RWPE1 (cell line): ENCODE data around the gene PCDHGB7.
"Not testable (repeated sequence)": the region's sequence is repeated elsewhere in the genome, so short reads cannot be mapped to it uniquely, and the experiment has no call there.

Source experiments
- CTCF ChIA-PET: fragments of 350-600 bp; sonication (Branson Sonifier 250); formaldehyde crosslinking; extraction: SDS; loops from one replicate; lab custom pipeline; 2021; lab: Yijun Ruan, JAX
- POLR2A ChIA-PET: fragments of 400-600 bp; formaldehyde crosslinking; extraction: SDS; loops from one replicate; lab custom pipeline; 2020; ENCODE audit warnings: antibody characterized with exemption; ENCODE audit not compliant: low non-redundant PET; lab: Yijun Ruan, JAX
- DNase-seq: peaks from one replicate; pipeline ENCODE4 v3.0.0; 2012; ENCODE audit warnings: low spot score
- H3K27ac ChIP-seq: fragments of 450-650 bp; 2 replicates; pipeline ENCODE4 v1.5.1; 2017
- CTCF ChIP-seq: fragments of 450-650 bp; conservative IDR thresholded peaks from 2 replicates; pipeline ENCODE4 v1.5.1; 2017; ENCODE audit warnings: low read depth, mild to moderate bottlenecking

The PCDHGB7 gene

GRCh38 chr5:141389153-141390042 is 28.1 kb upstream of the PCDHGB7 start:
- no peak overlapping the region for H3K27ac ChIP-seq
- DNase-seq = no peak
- TF ChIP-seq CTCF = no peak
- CTCF ChIA-PET = no interaction called here
- POLR2A ChIA-PET = no interaction called here

GRCh38 chr5:141392429-141393198 is 24.9 kb upstream of the PCDHGB7 start, which contains the start of gene PCDHGA8:
Gene PCDHGA8, plus strand, starts transcription at chr5:141392633. Its CDS starts 181 bp downstream, at chr5:141392814.
- 0 out of 2 replicates have a peak, but pooled peaks have one; percentile 1 for TF ChIP-seq CTCF
- H3K27ac ChIP-seq = no peak within 1 kb of the TSS
- CTCF ChIA-PET = interaction anchor here (0.6 to 1.2 kb wide), 2 partner anchors 15 to 1947 kb away, joined by 3 read pairs; partner anchors contain the start of gene PCDHGB6
- DNase-seq = no peak
- POLR2A ChIA-PET = no interaction called here

- ChIA-PET CTCF (interaction anchor here (0.6 to 1.2 kb wide), 2 partner anchors 15 to 1946 kb away, joined by 3 read pairs; partner anchors contain the start of gene PCDHGB6), POLR2A (no interaction called here)
- no peak for TF ChIP-seq CTCF
- DNase-seq = no peak
- no peak overlapping the region for H3K27ac ChIP-seq
These were observed 24.2 kb upstream of the PCDHGB7 start for GRCh38 chr5:141393267-141393666.

DNA sequence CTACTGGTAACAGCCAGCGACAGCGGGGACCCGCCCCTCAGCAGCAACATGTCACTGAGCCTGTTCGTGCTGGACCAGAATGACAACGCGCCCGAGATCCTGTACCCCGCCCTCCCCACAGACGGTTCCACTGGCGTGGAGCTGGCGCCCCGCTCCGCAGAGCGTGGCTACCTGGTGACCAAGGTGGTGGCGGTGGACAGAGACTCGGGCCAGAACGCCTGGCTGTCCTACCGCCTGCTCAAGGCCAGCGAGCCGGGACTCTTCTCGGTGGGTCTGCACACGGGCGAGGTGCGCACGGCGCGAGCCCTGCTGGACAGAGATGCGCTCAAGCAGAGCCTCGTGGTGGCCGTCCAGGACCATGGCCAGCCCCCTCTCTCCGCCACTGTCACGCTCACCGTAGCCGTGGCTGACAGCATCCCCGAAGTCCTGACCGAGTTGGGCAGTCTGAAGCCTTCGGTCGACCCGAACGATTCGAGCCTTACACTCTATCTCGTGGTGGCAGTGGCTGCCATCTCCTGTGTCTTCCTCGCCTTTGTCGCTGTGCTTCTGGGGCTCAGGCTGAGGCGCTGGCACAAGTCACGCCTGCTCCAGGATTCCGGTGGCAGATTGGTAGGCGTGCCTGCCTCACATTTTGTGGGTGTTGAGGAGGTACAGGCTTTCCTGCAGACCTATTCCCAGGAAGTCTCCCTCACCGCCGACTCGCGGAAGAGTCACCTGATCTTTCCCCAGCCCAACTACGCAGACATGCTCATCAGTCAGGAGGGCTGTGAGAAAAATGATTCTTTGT is 22.9 kb upstream of the PCDHGB7 start:
- DNase-seq, H3K27ac ChIP-seq, POLR2A ChIA-PET: not testable (repeated sequence)
- CTCF ChIA-PET = interaction anchor here (0.8 to 1.7 kb wide), 3 partner anchors 21 to 82 kb away, joined by 3 to 8 read pairs (median 4); partner anchors contain the start of genes PCDHGA1 and PCDHGA6

DNA sequence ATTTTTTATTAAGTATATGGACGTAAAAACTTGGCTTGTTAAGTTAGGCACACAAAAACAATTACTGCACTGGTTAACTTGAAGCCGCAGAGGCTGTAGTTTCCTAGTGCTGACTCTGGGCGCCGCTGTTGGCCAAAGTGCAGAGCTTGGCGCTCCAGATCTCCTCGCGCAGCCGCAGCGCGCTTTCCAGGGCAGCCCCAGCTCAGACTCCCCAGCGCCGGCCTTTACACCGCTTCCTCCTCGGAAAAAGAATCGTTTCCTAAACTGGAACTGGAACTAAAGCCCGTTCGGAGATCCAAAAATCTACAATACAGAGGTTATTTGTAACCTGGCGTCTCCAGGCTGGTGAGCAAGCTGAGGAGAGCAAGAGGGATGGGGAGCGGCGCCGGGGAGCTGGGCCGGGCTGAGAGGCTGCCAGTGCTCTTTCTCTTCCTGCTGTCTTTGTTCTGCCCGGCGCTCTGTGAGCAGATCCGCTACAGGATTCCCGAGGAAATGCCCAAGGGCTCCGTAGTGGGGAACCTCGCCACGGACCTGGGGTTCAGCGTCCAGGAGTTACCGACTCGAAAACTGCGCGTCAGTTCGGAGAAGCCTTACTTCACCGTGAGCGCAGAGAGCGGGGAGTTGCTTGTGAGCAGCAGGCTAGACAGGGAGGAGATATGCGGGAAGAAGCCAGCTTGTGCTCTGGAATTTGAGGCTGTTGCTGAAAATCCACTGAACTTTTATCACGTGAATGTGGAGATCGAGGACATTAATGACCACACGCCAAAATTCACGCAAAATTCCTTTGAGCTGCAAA is 19.5 kb upstream of the PCDHGB7 start, which contains the start of gene PCDHGB5:
PCDHGB5 (plus strand) TSS at position 192 of the 796 bp plus-strand sequence; CDS start at position 373, 181 bp downstream.
- TF ChIP-seq CTCF = peak; percentile 77
- 0 out of 2 replicates have a peak within 1 kb of the TSS, but pooled peaks have one; percentile 20 for H3K27ac ChIP-seq
- CTCF ChIA-PET = interaction anchor here (0.6 to 2.2 kb wide), 10 partner anchors 11 to 166 kb away, joined by 3 to 13 read pairs (median 4); partner anchors contain the start of genes PCDHGA1, PCDHGB4 and PCDHGC3
- DNase-seq = peak; percentile 48
- POLR2A ChIA-PET = not testable (repeated sequence)

GRCh38 chr5:141398608-141399007 is 18.9 kb upstream of the PCDHGB7 start:
- no peak for DNase-seq
- no peak for TF ChIP-seq CTCF
- CTCF ChIA-PET = interaction anchor here (1.7 kb wide), 1 partner anchor 68 kb away, joined by 4 read pairs; the partner anchor contains the start of gene PCDHGA1
- POLR2A ChIA-PET = no interaction called here
- no peak overlapping the region for H3K27ac ChIP-seq
